Measurements from ENCODE around the gene KYAT1.

Gene KYAT1

GRCh38 chr9:128893354-128893753 is 11.6 kb upstream of the KYAT1 start:
- Histone ChIP-seq H3K4me3 (replicated peaks; ENCODE audit: low read depth, low read length) (no peak overlapping the region), H3K27me3 (replicated peaks; ENCODE audit: control insufficient read depth, insufficient read depth, low read length) (no peaks in the 10 kb centered on the region), H3K36me3 (ENCODE audit: control insufficient read depth, insufficient read depth, low read length) (peaks cover 9% of the 10 kb centered on the region)
- DNase-seq (ENCODE audit: extremely low read depth, insufficient read length) = no peak
- TF ChIP-seq CTCF (IDR thresholded peaks at IDR 0.05; ENCODE audit: insufficient read depth, low read length, poor library complexity, severe bottlenecking) = no peak

GRCh38 chr9:128892221-128892921 is 10.6 kb upstream of the KYAT1 start:
- no peak for DNase-seq (ENCODE audit: extremely low read depth, insufficient read length)
- H3K27me3 ChIP-seq (replicated peaks; ENCODE audit: control insufficient read depth, insufficient read depth, low read length) = no peaks in the 10 kb centered on the region
- no peak overlapping the region for H3K4me3 ChIP-seq (replicated peaks; ENCODE audit: low read depth, low read length)
- H3K36me3 ChIP-seq (ENCODE audit: control insufficient read depth, insufficient read depth, low read length) = peaks cover 11% of the 10 kb centered on the region
- TF ChIP-seq CTCF (IDR thresholded peaks at IDR 0.05; ENCODE audit: insufficient read depth, low read length, poor library complexity, severe bottlenecking) = no peak

- H3K36me3 ChIP-seq (ENCODE audit: control insufficient read depth, insufficient read depth, low read length) = peaks cover 11% of the 10 kb centered on the region
- H3K27me3 ChIP-seq (replicated peaks; ENCODE audit: control insufficient read depth, insufficient read depth, low read length) = no peaks in the 10 kb centered on the region
- no peak overlapping the region for H3K4me3 ChIP-seq (replicated peaks; ENCODE audit: low read depth, low read length)
- TF ChIP-seq CTCF (IDR thresholded peaks at IDR 0.05; ENCODE audit: insufficient read depth, low read length, poor library complexity, severe bottlenecking) = no peak
- no peak for DNase-seq (ENCODE audit: extremely low read depth, insufficient read length)
Observed at GRCh38 chr9:128891321-128892220, 9.8 kb upstream of the KYAT1 start.

GRCh38 chr9:128887914-128888350 is 6.2 kb upstream of the KYAT1 start:
- Histone ChIP-seq H3K36me3 (ENCODE audit: control insufficient read depth, insufficient read depth, low read length) (peaks cover 12% of the 10 kb centered on the region), H3K4me3 (replicated peaks; ENCODE audit: low read depth, low read length) (no peak overlapping the region)

GRCh38 chr9:128887049-128887448 is 5.3 kb upstream of the KYAT1 start:
- TF ChIP-seq CTCF (IDR thresholded peaks at IDR 0.05; ENCODE audit: insufficient read depth, low read length, poor library complexity, severe bottlenecking) = no peak
- Histone ChIP-seq H3K36me3 (ENCODE audit: control insufficient read depth, insufficient read depth, low read length) (peaks cover 8% of the 10 kb centered on the region), H3K4me3 (replicated peaks; ENCODE audit: low read depth, low read length) (no peak overlapping the region), H3K27me3 (replicated peaks; ENCODE audit: control insufficient read depth, insufficient read depth, low read length) (no peaks in the 10 kb centered on the region)
- no peak for DNase-seq (ENCODE audit: extremely low read depth, insufficient read length)

More at GRCh38 chr9:128887914-128888350, 6.2 kb upstream of the KYAT1 start:
- TF ChIP-seq CTCF (IDR thresholded peaks at IDR 0.05; ENCODE audit: insufficient read depth, low read length, poor library complexity, severe bottlenecking) = no peak
- no peak for DNase-seq (ENCODE audit: extremely low read depth, insufficient read length)
- H3K27me3 ChIP-seq (replicated peaks; ENCODE audit: control insufficient read depth, insufficient read depth, low read length) = no peaks in the 10 kb centered on the region
